Mesothelial cell of epicardium (in vitro differentiated cells): ENCODE data around the gene MINAR1. TPM values are rescaled to one million over a fixed set of nuclear protein-coding genes. Genes with fewer than 3 reads are reported as not detected.

Experiments used
- DNase-seq, 2 experiments: peaks; one replicate each; pipeline ENCODE4 v3.0.0; 2021; ENCODE audit warnings: low spot score in 2 of 2; ENCODE audit not compliant: unreplicated experiment in 2 of 2
- H3K27ac Mint-ChIP-seq: 2 replicates; pipeline ENCODE4 v1.8.0; 2021; ENCODE audit warnings: mixed read lengths
- H3K27me3 Mint-ChIP-seq: 2 replicates; pipeline ENCODE4 v1.8.0; 2021; ENCODE audit warnings: low read depth, mixed read lengths
- H3K36me3 Mint-ChIP-seq: 2 replicates; pipeline ENCODE4 v1.8.0; 2021; ENCODE audit warnings: mixed read lengths
- H3K4me1 Mint-ChIP-seq: 2 replicates; pipeline ENCODE4 v1.8.0; 2021; ENCODE audit warnings: mixed read lengths
- H3K4me3 Mint-ChIP-seq: 2 replicates; pipeline ENCODE4 v1.8.0; 2021; ENCODE audit warnings: mild to moderate bottlenecking, moderate library complexity, mixed read lengths
- H3K9me3 Mint-ChIP-seq: 2 replicates; pipeline ENCODE4 v1.8.0; 2021; ENCODE audit warnings: mixed read lengths
- CTCF ChIP-seq: fragments of 200-600 bp; sonication (generic); IDR thresholded peaks from one replicate; pipeline ENCODE4 v1.5.0; 2021; ENCODE audit warnings: antibody characterized with exemption; ENCODE audit not compliant: unreplicated experiment
- total RNA-seq: library from RNA; stranded (reverse); gene quantifications from 3 replicates; pipeline ENCODE4 v1.2.1, GENCODE V29; 2021

MINAR1 gene
- total RNA-seq, 1 donor from 2014 or later, result 2.4 TPM

GRCh38 chr15:79410237-79410636 is 21.9 kb upstream of the MINAR1 start:
- peaks cover 13% of the 10 kb centered on the region for H3K36me3 Mint-ChIP-seq
- H3K27ac Mint-ChIP-seq, result no peak overlapping the region
- no peak overlapping the region for H3K4me3 Mint-ChIP-seq
- TF ChIP-seq CTCF, result no peak
- H3K27me3 Mint-ChIP-seq, result no peaks in the 10 kb centered on the region
- DNase-seq, result no peak
- H3K4me1 Mint-ChIP-seq, result peaks cover 12% of the 10 kb centered on the region
- H3K9me3 Mint-ChIP-seq, result no peaks in the 10 kb centered on the region

- DNase-seq, result no peak
- no peaks in the 10 kb centered on the region for H3K9me3 Mint-ChIP-seq
- peaks cover 13% of the 10 kb centered on the region for H3K36me3 Mint-ChIP-seq
- no peaks in the 10 kb centered on the region for H3K27me3 Mint-ChIP-seq
- no peak overlapping the region for H3K27ac Mint-ChIP-seq
- H3K4me1 Mint-ChIP-seq, result peaks cover 12% of the 10 kb centered on the region
- no peak for TF ChIP-seq CTCF
- no peak overlapping the region for H3K4me3 Mint-ChIP-seq
These were observed 20.1 kb upstream of the MINAR1 start for GRCh38 chr15:79412010-79412409.

DNA sequence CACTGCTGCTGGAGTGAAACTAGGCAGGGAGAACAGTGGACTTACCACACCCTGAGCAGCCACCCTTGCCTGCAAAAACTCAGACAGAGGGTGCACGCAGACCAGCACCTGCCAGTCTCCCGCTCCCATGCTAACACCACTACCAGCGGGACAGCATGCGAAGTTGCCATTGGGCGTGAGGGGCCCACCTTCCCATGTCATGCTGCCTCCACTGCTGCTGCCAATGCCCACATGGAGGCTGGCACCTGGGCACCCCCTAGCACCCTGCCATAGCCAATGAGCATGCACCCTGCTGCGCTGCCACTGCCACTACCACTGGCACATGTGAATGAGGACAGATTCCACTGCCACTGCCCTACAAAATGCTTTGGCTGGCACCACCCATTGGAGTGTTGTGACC is 19.7 kb upstream of the MINAR1 start:
- H3K9me3 Mint-ChIP-seq, result no peaks in the 10 kb centered on the region
- H3K36me3 Mint-ChIP-seq, result peaks cover 13% of the 10 kb centered on the region

GRCh38 chr15:79416876-79417275 is 15.3 kb upstream of the MINAR1 start:
- H3K27me3 Mint-ChIP-seq, result no peaks in the 10 kb centered on the region
- DNase-seq, result no peak
- H3K36me3 Mint-ChIP-seq, result peaks cover 12% of the 10 kb centered on the region
- H3K4me3 Mint-ChIP-seq, result no peak overlapping the region
- H3K4me1 Mint-ChIP-seq, result peaks cover 12% of the 10 kb centered on the region
- no peak for TF ChIP-seq CTCF
- H3K27ac Mint-ChIP-seq, result no peak overlapping the region
- H3K9me3 Mint-ChIP-seq, result no peaks in the 10 kb centered on the region

More for the DNA sequence above, 19.7 kb upstream of the MINAR1 start:
- no peak for TF ChIP-seq CTCF
- no peaks in the 10 kb centered on the region for H3K27me3 Mint-ChIP-seq
- DNase-seq, result no peak
- H3K27ac Mint-ChIP-seq, result no peak overlapping the region
- H3K4me1 Mint-ChIP-seq, result peaks cover 14% of the 10 kb centered on the region
- no peak overlapping the region for H3K4me3 Mint-ChIP-seq

DNA sequence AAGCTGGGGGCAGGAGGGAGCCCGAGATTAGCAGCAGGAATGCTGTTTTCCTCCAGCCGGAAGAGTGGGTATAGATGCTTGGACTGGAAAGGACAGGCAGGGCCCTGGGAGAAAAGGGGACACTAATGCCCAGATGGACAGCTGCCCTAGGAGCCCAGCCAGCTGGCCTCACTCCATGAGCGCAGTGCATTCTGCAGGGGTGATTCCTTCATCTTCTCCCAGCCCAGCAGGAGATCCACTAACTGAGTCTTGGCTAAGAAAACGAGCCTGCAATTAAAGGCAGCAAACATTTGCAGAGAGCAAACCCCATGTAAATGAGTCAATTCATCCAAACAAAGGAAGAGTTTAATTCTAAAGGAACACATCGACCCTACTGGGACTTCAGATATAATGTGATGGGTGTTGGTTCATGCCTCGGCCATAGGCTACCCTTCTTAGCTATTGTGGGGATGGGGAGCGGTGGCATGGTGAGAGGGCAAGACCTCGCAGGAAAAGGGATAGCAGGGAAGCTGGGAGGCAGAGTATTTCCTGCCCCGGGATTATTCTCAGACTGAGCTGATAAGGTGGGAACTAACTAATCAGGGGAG is 13.3 kb upstream of the MINAR1 start:
- Mint-ChIP-seq H3K4me3 (no peak overlapping the region), H3K27me3 (no peaks in the 10 kb centered on the region), H3K36me3 (no peaks in the 10 kb centered on the region), H3K4me1 (peaks cover 10% of the 10 kb centered on the region), H3K27ac (no peak overlapping the region), H3K9me3 (no peaks in the 10 kb centered on the region)
- no peak for TF ChIP-seq CTCF
- no peak for DNase-seq
